ENCODE results near the gene KRT20.

DNA sequence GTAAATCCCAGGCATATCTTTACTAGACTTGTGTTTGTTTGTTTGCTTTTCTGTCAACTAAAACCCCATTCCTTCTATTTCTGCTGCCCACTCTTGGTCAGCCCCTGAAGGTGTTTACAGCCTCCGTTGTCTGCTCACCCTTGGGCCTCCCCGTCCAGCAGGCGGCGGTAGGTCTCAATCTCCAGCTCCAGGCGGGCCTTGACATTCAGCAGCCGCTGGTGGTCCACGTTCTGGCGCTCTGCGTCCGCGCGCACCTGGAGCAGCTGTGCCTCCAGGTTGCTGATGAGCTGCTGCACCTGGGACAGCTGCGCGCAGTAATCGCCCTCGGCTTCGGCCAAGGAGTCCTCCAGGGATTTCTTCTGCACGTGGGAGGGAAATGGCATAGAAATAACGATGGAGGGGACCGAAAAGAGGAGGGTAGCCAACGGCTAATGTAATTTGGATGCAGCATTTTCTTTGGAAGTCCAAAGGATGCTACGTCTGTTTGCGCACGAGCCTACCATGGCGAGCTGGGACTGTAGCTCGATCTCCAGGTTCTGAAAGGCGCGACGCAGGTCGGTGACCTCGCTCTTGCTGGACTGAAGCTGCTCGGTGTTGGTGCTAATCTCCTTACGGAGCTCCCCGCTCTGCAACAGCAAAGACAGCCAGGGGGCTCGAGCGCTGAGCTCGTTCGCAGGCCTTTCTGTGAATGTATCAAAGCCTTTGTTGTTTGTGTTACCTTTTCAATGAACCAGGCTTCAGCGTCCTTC lies 21.9 kb downstream of the KRT20 start:
- TF ChIP-seq, protein P1, sequence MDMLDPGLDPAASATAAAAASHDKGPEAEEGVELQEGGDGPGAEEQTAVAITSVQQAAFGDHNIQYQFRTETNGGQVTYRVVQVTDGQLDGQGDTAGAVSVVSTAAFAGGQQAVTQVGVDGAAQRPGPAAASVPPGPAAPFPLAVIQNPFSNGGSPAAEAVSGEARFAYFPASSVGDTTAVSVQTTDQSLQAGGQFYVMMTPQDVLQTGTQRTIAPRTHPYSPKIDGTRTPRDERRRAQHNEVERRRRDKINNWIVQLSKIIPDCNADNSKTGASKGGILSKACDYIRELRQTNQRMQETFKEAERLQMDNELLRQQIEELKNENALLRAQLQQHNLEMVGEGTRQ (IDR thresholded peaks at IDR 0.05): no peak
- no peak for TF ChIP-seq HDAC2 (IDR thresholded peaks at IDR 0.05)
- TF ChIP-seq PBX3 (IDR thresholded peaks at IDR 0.05): no peak
- no peak for TF ChIP-seq JUN (IDR thresholded peaks at IDR 0.05)
- no peak for TF ChIP-seq RFX5 (IDR thresholded peaks at IDR 0.05)
- no peak for TF ChIP-seq CTCF (IDR thresholded peaks at IDR 0.05)
- TF ChIP-seq POLR2AphosphoS2 (conservative IDR thresholded peaks at IDR 0.05; ENCODE audit: low read length): no peak
- TF ChIP-seq, protein P2, sequence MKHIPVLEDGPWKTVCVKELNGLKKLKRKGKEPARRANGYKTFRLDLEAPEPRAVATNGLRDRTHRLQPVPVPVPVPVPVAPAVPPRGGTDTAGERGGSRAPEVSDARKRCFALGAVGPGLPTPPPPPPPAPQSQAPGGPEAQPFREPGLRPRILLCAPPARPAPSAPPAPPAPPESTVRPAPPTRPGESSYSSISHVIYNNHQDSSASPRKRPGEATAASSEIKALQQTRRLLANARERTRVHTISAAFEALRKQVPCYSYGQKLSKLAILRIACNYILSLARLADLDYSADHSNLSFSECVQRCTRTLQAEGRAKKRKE (CRISPR knock-in tag; IDR thresholded peaks at IDR 0.05; ENCODE audit: low read depth): no peak
- TF ChIP-seq, protein P3, sequence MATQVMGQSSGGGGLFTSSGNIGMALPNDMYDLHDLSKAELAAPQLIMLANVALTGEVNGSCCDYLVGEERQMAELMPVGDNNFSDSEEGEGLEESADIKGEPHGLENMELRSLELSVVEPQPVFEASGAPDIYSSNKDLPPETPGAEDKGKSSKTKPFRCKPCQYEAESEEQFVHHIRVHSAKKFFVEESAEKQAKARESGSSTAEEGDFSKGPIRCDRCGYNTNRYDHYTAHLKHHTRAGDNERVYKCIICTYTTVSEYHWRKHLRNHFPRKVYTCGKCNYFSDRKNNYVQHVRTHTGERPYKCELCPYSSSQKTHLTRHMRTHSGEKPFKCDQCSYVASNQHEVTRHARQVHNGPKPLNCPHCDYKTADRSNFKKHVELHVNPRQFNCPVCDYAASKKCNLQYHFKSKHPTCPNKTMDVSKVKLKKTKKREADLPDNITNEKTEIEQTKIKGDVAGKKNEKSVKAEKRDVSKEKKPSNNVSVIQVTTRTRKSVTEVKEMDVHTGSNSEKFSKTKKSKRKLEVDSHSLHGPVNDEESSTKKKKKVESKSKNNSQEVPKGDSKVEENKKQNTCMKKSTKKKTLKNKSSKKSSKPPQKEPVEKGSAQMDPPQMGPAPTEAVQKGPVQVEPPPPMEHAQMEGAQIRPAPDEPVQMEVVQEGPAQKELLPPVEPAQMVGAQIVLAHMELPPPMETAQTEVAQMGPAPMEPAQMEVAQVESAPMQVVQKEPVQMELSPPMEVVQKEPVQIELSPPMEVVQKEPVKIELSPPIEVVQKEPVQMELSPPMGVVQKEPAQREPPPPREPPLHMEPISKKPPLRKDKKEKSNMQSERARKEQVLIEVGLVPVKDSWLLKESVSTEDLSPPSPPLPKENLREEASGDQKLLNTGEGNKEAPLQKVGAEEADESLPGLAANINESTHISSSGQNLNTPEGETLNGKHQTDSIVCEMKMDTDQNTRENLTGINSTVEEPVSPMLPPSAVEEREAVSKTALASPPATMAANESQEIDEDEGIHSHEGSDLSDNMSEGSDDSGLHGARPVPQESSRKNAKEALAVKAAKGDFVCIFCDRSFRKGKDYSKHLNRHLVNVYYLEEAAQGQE (IDR thresholded peaks at IDR 0.05): no peak
- no peak for TF ChIP-seq MYC (IDR thresholded peaks at IDR 0.05; ENCODE audit: borderline replicate concordance, low read length)
- no peak for TF ChIP-seq POLR2A (IDR thresholded peaks at IDR 0.05; ENCODE audit: low read length)
- no peak for TF ChIP-seq NR3C1 (IDR thresholded peaks at IDR 0.05)
- TF ChIP-seq ESRRA (IDR thresholded peaks at IDR 0.05; ENCODE audit: borderline replicate concordance, low read length): no peak
- TF ChIP-seq EP300 (IDR thresholded peaks at IDR 0.05): no peak
